RCC 7860 (cell line): Measurements from ENCODE around the gene SEH1L.
"Not testable (repeated sequence)": the region's sequence is repeated elsewhere in the genome, so short reads cannot be mapped to it uniquely, and the experiment has no call there.

Experiments
- DNase-seq: peaks from one replicate; pipeline ENCODE4 v3.0.0-alpha.2; 2015; ENCODE audit warnings: low spot score
- FAIRE-seq: peaks from 2 replicates; lab custom pipeline; 2012; peaks lifted over from hg19 to GRCh38; lab: Jason Lieb, UNC

Gene SEH1L

DNA sequence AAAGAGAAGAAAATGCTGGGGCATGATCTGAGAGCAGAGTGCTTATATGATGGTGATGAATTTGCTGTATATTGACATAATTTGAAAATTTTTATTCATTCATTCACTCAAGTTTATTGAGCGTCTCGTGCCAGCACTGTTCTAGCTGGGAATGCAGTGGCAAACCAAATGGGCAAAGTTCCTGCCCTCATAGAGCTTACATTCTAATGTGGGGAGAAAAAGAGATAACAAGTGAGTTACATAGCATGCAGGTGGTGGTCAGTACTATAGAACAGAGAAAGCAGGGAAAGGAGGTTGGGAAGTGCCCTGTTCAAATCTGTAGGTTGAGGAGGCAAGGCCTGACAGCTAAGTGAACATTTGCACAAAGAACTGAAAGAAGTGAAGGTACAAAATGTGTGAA lies 47.6 kb downstream of the SEH1L start:
- DNase-seq (no peak), FAIRE-seq (no peak)

DNA sequence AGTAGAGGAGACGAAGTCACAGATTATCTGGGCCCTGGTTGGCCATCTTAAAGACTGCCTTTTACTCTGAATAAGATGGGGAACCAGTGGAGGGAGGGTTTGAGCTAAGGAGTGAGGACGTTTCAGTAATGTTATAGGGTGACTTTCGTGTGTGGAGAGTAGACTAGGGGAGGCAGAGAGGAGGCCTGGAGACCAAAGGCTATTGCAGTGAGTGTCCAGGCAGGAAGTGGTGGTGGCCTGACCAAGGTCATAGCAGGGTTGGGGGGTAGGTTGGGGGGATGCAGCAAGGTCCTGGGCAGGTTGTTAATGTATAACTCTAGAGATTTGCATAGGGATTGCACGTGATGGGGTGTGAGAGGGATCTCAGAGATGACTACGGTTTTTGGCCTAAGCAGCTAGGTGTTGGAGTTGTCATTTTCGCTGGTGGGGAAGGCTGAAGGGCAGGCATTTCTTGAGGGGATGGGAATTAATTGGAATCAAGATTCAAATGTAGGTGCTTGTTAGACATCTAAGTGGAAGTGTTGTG lies 48.2 kb downstream of the SEH1L start:
- no peak for DNase-seq
- no peak for FAIRE-seq

DNA sequence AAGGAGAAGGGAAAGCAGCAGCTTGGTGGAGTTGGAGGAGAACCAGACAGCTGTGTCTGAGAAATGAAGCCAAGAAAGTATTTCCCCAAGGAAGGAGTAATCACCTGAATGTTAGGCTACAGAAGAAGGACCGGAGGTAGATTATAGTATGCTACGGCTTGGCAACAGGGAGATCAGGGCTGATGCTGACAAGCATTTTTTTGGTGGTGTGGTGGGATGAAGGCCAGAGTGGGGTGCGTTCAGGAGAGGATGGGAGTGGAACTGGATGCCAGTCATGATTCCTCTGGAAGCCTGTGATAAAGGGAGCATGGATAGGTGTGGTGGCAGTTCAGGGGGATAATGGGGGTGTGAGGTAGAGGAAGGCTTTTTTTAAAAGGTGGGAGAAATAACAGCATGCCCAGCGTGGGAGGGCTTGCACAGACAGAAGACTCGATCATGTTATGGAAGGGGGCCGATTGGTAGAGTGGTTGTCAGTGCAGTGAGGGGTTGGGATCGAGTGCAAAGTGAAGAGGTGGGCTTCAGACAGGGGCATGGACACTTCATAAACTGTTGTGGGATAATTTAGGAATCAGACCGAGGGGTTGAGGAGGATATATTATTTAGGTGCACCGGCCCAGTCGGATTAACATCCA lies 49.0 kb downstream of the SEH1L start:
- FAIRE-seq = no peak

DNA sequence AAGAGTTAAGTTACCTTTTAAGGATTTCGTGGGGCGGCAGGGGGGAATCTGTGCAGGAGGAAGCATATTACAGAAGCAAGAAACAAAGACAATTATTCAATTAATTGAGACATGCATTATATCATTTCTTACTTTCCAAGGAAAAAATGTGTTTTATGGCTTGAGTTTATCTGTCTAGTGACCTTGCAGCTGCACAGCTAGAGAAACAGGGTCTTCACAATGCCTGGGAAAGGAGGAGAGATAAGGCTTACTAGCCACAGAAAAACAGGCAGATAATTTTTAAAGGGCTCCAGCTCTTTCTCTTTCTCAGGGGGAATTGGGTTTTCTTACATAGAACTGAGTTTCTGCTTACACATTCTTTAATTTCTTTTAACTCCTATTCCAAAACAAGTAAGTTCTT lies 49.5 kb downstream of the SEH1L start:
- not testable (repeated sequence) for FAIRE-seq, DNase-seq

More for the DNA sequence above, 49.0 kb downstream of the SEH1L start:
- DNase-seq = no peak

DNA sequence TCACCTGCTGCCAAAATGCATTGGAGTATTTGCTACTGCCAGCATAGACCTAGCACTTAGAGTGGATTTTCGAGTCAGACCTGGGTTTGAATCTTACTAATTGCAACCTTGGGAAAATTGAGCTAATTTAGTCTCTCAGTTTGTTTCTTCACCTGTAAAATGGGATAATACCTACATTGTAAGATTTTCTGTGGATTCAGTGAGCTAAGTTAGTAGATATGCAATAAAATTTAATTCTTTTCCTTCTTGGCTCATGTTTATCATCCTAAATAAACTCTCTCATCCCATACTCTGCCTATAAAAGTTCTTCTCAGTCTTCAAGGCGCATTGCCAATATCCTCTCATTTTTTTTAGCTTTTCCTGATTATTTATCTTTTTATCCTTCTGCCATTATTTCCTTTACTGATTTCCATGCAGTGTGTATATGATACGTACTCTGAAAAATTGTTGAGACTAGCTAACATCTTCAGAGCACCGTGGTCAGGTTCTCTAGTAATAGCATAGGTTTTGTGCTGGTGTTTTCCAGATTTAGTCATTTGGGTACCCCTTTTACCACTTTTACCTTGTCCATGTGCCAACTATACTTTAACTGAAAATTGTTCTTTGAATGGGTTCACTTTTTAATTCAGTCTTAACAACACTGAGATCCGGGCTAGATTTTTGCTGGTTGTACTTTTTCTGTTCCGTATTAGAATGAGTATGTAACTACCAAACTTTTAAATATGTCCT lies 50.7 kb downstream of the SEH1L start:
- no peak for DNase-seq
- no peak for FAIRE-seq

DNA sequence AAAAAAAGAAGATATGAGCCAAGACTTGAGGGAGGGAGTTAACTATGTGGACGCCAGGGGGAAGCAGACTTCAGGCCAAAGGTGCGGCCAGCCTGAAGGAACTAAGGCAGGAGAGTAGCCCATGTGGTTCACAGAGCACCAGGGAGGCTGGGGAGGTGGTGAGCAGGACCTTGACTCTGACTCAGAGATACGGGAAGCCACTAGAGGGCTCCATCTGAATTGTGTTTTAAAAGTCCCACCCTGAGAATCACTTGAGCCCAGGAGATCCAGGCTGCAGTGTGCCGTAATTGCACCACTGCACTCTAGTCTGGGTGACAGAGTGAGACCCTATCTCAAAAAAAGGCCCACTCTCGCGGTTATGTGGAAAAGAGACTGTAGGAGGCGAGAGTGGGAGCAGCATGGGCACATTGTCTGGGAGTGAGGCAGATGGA lies 55.7 kb downstream of the SEH1L start:
- DNase-seq = peak; percentile 58
- FAIRE-seq = peak; percentile 28

DNA sequence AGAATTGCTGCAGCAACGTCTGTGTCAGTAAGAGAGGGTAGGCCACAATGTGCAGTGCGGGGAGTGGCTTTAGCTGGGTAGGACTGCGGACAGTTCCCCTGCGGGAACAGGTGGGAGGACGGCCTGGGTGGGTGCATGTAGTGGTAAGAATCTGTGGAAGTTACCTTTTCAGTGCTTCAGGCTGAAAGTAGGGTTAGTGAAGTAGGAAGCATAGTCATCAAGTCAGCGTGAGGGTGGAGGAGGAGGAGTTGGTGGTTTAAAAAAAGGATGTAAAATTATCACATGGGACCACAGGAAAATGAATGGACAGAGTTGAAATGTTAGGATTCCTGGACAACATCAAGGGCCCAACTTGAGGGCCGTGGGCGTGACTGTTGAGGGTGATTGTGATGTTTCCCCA lies 56.6 kb downstream of the SEH1L start:
- FAIRE-seq = no peak
- no peak for DNase-seq

DNA sequence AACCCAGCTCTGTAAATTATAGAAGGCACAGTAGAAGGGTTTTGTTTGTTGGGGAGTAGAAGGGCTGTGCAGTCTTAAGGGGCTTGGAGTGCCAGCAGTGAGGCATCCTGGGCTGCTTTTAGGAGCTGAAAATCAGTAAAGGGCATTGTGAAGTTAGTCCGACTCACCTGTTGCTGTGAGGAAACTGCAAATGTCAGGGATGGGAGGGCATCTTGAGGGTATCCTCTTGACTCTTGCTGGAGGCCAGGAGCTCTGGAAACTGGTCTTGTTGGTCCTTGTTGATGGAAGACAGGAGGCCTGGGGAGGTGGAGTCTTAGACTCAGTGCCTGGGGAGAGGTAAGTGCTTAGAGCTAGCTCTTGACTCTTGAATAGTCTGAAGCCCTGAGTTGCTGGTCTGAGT lies 57.5 kb downstream of the SEH1L start:
- FAIRE-seq (no peak), DNase-seq (no peak)

DNA sequence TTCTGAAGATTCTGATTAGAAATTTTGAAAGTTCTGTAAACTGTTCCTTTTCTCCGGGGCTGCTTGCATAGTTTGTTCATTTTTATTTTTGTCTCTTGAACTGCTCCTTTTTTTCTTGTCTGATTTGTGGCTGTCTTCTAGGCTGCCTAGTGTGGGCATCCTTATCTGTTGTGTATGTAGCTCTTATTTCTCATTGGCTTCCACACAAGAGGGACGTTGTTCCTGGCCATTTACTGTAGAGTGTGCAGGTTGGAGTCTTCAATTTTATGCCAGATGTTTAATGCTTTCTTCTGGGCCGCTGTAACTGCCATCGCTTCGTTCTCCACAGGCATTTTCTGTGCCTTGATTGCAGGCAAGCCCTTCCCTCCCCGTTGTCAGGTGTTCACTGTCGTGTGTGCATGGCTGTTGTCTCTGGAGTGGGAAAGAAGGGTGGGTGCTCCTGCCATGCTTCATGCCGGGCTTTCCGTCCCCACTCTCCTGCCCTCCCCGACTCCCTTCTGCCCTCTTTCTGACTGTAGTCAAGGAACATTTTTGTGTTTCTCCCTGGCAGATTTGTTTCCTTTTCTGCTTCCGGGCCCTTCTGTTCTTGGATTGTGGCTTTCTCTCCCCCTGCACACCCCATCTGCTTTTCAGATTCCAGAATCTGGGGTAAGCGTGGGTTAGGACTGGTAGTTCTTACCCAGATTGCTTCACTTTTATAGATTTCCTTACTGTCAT lies 58.9 kb downstream of the SEH1L start:
- no peak for DNase-seq
- FAIRE-seq = no peak

DNA sequence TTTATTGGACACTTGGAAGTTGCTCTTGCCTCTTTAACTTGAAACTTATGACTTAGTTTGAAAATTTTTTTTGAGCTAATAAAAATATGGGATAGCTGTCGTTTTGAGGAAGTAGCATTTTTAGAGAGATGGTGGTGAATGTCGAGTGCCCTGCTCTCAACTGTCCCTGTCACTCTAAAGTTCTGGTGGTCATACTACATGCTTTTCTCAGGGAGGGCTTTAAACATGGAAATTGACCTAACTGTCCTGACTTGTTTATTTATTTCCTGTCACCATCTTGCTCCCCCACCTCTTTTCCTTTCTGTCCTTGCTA lies 59.4 kb downstream of the SEH1L start:
- FAIRE-seq = no peak
- no peak for DNase-seq

DNA sequence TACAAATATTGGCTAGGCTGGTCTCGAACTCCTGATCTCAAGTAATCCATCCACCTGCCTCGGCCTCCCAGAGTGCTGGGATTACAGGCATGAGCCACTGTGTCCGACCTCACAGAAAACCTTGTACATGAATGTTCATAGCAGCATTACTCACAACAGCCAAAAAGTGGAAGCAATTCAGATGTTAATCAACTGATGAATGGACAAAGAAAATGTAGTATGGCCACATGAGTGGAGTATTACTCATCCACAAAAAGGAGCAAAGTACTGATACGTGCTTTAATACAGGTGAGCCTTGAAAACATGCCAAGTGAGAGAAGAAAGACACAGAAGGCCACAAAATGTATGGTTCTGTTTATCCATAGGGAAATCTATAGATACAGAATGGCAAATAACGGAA lies 63.9 kb downstream of the SEH1L start:
- no peak for FAIRE-seq

DNA sequence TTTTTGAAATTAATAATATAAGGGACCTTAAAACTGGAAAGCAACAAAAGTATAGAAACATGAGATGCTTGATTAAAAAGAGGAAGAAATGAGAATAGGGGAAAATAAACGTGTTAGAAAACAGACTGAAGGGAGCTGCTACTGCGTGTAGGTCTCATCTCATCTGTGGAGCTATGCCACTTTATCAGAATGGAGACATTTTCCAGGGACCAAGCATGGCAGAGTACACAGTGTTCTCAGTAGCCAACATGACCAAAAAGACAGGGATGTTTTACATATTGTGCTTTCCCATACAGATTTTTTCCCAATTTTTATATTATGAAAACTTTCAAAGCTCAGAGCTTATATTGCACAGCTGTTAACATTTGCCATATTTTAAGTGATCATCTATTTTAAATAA lies 66.4 kb downstream of the SEH1L start:
- FAIRE-seq = no peak

More for the DNA sequence above, 63.9 kb downstream of the SEH1L start:
- no peak for DNase-seq

DNA sequence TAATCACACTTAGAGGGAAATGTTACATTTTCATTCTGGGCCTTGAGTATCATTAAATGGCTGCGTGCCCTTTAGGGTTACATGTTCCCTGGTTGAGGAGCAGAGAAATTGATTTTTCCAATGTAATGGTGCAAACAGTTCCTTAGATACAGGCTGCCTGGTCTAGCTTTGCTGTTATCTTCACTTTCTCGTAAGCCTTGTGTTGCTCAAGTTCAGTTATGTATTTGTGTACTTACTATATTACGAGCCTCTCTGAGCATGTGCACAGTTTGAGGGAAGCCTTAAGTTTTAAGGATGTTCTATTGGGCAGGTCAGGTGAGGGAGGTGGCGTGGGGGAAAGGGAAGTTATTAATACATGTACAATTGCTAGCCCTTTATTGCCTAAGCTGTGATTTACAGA lies 67.0 kb downstream of the SEH1L start:
- FAIRE-seq (no peak), DNase-seq (no peak)

More for the DNA sequence above, 66.4 kb downstream of the SEH1L start:
- no peak for DNase-seq

DNA sequence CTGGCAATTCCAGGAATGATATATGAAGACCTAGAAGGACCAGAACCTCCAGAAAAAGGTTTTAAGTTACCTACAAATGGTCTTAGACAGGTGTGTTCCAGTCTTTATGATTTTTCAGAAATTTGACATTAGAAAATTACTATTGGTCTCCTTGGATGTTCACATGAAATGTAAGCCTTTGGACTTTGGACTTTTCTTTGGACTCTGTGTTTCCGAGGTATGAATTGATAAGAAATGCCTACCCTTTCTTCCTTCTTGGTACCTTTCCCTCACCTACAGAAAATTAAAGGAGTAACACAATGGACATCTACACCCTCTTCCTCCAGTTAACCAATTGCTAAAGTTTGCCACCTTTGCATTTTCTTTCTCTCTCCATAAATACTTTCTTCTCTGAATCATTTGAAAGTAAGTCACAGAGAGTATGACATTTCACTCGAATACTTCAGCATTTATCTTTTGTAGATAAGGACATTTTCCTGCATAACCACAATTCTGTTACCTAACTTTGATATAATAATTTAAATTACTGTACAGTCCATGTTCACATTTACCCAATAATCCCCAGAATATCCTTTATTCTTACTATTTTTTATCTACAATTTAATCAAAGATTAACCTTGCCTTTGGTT lies 69.5 kb downstream of the SEH1L start:
- no peak for FAIRE-seq

DNA sequence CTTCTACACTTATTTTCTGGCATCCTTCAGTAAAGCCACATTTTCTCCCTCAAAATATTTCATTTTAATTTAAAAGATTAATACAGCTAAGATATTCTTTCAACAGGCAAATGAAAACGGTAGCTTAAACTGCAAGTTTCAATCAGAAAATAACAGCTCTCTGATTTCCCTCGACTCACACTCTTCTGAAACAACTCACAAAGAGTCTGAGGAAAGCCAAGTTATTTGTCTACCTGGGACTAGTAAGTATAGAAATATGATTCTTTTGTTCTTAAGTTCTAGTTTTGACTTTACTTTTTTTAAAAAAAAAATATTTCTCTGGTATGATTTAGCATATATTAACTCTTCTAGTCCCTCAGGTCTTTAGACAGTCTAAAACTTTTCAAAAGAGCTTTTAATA lies 70.6 kb downstream of the SEH1L start:
- no peak for FAIRE-seq
- no peak for DNase-seq

More for the DNA sequence above, 69.5 kb downstream of the SEH1L start:
- DNase-seq = no peak

DNA sequence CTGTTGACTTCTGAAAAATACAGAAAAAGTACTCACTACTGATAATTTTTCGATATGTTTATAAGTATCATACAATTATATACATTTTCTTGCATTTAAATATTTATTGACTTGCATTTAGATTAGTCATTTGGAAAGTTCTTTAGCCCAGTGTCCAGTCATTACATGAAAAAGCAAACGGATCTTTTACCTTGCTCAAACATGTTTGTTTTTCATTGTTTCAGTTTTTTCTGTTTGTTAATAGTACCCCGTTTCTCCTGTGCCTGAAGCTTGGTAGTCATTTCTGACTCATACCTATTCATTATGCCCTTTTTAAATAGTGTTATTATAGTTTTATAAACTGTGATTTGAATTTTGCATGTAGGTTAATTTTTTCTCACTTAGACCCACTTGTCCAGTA lies 71.5 kb downstream of the SEH1L start:
- FAIRE-seq (no peak), DNase-seq (no peak)

DNA sequence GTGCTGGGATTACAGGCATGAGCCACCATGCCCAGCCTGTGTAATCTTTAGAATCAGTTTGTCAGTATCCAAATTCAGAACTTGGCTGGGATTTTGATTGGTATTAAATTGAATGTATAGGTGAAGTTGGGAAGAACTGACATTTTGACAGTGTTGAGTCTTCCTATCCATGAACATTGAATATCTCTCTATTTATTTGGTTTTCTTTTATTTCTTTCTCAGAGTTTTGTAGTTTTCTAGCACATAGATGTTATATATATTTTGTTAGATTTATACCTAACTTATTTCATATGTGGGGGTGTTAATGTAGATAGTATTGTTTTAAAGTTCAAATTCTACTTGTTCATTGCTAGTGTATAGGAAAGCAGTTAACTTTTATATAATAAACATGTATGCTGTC lies 74.8 kb downstream of the SEH1L start:
- FAIRE-seq (no peak), DNase-seq (no peak)

DNA sequence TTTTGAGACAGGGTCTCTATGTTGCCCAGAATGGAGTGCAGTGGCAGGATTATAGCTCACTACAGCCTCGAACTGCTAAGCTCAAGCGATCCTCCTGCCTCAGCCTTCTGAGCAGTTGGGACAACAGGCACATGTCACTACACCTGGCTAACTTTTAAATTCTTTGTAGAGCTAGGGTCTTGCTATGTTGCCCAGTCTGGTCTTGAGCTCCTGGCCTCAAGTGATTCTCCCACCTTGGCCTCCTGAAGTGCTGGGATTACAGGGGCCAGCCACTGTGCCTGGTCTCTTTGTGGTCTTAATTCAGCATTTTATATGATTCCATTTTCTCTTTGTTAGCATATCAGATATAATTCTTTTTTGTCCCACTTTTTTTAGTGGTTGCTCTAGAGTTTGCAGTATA lies 77.4 kb downstream of the SEH1L start:
- DNase-seq (no peak), FAIRE-seq (no peak)

DNA sequence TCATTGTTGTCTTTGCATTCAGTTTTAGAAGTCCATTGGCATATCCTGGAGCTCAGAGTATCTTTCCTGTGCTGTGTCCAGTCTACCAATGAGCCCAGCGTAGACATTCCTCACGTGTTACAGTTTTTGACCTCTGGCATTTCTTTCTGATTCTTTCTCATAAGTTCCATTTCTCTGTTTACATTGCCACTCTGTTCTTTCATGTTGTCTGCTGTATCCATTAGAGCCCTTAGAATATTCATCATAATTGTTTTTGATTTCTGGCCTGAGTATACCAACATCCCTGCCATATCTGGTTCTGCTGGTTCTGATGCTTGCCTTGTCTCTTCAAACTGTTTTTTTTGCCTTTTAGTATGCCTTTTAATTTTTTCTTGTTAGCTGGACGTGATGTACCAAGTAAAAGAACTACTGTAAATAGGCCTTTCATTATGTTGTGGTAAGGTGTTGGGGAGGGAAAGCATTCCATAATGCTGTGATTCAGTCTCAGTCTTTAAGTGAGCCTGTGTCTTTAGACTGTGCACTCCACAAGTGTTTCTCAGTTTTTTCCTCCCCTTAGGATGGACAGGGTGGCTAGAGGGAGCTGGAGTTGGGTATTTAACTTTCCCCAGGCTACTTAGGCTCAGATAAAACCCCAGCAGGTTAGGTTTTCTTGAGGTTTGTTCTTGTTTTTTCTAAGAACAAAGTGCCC lies 78.9 kb downstream of the SEH1L start:
- DNase-seq (no peak), FAIRE-seq (no peak)

DNA sequence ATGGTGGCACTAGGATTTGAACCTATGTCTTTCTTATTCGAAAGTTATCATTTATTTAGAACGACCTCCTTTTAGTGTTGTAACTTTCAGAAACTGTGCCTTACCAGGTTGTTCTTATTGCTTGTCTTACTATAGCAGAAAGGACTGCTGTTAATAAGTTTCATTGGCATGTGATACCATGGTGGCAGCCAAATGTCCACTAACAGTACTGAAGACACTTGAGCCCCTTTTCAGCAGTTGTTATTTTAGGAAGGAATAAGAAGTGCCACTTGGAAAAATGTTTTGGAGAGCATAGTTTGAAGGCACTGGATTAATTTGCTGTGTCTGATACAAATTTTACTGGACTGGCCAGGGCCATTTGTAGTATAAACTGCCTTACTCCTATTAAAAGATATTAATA lies 81.1 kb downstream of the SEH1L start:
- FAIRE-seq (no peak), DNase-seq (no peak)

DNA sequence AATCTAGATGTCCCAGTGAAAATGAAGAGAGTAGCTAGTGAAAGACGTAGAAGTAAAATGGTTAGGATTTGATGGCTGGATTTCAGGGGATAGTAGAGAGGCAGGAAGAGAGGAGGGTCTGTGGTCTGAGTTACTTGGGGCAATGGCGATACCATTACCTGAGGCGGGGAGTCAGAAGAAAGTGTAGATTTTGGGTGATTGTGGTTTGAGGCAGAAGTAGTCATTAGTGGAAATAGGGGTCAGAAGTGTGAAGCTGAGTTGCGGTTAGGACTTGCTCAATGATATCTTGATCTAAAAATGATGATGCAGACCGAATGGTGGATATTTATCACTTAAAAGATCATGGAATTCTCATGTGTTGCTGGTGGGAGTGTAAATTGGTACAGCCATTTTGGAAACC lies 84.4 kb downstream of the SEH1L start:
- DNase-seq (no peak), FAIRE-seq (no peak)
